Gastrocnemius medialis (tissue), 4 donors: ENCODE measurements around the gene UBR4.

ENCODE experiments used
- CTCF ChIP-seq, 5 experiments: fragments of 450-650 bp in 3 of 5; fragments of 200-600 bp in 2 of 5; sonication (generic) in 2 of 5; IDR thresholded peaks in 4 of 5; conservative IDR thresholded peaks in 1 of 5; 1 replicate in 4 of 5; 2 replicates in 1 of 5; pipeline ENCODE4 v1.5.1; 2016 to 2019; ENCODE audit warnings: antibody characterized with exemption in 5 of 5, mild to moderate bottlenecking in 3 of 5, moderate library complexity in 3 of 5
- POLR2A ChIP-seq, 2 donors: fragments of 450-650 bp; IDR thresholded peaks; one replicate each; pipeline ENCODE4 v1.6.1; 2017; ENCODE audit warnings: antibody characterized with exemption in 2 of 2, mild to moderate bottlenecking in 2 of 2, moderate library complexity in 2 of 2

DNA sequence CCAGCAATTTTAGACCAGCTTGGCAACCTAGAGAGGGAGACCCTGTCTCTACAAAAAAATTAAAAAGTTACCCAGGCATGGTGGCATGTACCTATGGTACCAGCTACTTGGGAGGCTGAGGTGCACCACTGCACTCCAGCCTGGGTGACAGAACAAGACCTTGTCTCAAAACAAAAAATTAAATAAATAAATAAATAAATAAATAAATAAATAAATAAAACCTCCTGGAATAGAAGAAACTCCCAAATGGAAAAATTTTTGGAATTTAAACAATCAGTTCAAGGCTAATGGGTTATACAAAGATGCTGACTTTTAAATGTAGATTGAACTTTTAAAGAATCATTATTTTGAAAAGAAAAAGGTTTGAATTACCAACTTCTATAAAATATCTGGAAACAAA lies 22.2 kb downstream of the UBR4 start:
- TF ChIP-seq CTCF (IDR thresholded peaks at IDR 0.05 in 4 of 5, conservative IDR thresholded peaks at IDR 0.05 in 1 of 5) (no peak), POLR2A (IDR thresholded peaks at IDR 0.05) (no peak)
